Measurements from ENCODE around the gene SLC26A11.

DNA sequence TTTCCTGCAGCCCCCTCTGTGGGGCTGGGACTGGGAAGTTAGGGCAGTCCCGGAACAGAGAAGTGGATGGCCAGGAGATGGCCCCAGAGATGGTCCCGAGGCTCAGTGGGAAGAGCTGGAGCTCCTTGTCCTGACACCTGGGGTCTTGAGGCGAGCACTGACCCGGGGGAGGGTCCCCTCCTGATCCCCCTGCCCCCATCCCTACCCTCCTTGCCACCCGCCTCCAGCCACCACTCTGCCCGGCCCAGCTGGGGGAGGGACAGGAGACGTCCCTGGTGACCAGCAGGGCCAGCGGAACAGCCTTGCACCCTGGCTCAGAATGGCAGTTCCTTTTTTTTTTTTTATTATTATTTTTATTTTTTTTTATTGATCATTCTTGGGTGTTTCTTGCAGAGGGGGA is 26.5 kb downstream of the SLC26A11 start:
- TF ChIP-seq POLR2A (IDR thresholded peaks at IDR 0.05) (no peak), EP300 (IDR thresholded peaks at IDR 0.05) (no peak)
- TF ChIP-seq, protein P1, sequence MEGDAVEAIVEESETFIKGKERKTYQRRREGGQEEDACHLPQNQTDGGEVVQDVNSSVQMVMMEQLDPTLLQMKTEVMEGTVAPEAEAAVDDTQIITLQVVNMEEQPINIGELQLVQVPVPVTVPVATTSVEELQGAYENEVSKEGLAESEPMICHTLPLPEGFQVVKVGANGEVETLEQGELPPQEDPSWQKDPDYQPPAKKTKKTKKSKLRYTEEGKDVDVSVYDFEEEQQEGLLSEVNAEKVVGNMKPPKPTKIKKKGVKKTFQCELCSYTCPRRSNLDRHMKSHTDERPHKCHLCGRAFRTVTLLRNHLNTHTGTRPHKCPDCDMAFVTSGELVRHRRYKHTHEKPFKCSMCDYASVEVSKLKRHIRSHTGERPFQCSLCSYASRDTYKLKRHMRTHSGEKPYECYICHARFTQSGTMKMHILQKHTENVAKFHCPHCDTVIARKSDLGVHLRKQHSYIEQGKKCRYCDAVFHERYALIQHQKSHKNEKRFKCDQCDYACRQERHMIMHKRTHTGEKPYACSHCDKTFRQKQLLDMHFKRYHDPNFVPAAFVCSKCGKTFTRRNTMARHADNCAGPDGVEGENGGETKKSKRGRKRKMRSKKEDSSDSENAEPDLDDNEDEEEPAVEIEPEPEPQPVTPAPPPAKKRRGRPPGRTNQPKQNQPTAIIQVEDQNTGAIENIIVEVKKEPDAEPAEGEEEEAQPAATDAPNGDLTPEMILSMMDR (IDR thresholded peaks at IDR 0.05), result no peak

Data from gastroesophageal sphincter (tissue), 3 donors.